ENCODE measurements around the gene NTM.
"Not testable (repeated sequence)": the region's sequence is repeated elsewhere in the genome, so short reads cannot be mapped to it uniquely, and the experiment has no call there.

NTM gene

DNA sequence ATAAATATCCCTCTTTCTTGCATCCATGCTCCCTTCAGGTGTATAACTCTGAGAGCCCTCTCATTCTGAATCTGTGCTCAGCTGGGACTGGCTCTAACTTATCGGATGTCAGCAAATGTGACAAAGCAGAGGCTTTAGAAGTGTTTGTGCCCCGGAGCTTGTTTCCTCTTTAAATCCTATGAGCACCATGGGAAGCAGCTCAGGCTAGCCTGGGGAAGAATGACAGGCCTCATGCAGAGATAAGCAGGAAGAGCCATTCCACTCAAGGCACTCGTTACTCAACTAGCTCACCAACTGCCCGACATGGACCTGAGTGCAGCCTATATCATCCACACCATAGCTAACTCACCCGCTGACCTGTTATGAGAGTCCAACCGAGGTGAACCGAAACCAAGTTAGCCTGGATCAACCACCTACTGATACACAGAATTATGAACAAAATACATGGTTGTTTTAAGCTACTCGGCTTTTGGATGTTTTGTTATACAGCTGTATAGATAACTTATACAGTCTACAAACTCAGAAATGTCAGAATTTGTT lies 990.7 kb downstream of the NTM start:
- no peak for DNase-seq (ENCODE audit: low read depth)

DNA sequence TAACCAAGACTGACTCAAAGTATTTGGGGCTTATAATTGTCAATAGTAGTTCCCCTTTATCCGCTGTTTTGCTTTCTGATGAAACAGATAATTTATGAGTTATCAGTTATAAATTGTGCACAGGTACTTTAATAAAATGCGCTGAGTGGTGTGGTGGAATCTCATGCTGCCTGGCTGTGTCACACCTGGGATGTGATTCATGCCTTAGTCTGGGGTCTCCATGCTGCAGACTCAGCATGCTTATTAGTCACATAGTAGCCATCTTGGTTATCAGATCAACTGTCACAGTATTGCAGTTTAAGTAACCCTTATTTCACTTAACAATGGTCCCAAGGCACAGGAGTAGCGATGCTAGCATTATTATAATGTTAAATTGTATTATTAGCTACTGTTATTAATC lies 995.2 kb downstream of the NTM start:
- no peak for DNase-seq (ENCODE audit: low read depth)

DNA sequence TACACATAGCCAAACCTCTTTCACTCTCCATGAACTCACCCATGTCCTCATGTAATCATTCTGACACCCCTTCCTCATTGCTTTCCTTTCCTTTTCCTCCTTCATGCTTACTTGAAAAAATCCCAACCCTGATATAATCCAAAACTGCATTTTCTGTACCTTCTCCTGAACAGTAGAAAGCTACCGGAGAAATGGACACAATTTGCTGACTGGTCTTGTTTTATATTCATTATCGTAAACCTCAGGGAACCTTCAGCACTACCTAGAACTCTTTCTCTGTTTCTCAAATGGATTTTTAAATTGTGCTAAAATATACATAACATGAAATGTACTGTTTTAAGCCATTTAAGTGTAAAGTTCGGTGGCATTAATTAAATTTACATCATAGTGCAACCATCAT lies 996.9 kb downstream of the NTM start:
- no peak for DNase-seq (ENCODE audit: low read depth)

DNA sequence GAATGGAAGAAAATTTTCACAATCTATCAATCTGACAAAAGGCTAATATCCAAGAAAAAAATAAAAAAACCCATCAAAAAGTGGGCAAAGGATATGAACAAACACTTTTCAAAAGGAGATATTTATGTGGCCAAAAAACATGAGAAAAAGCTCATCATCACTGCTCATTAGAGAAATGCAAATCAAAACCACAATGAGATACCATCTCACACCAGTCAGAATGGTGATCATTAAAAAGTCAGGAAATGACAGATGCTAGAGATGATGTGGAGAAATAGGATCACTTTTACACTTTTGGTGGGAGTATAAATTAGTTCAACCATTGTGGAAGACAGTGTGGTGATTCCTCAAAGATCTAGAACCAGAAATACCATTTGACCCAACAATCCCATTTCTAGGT lies 999.7 kb downstream of the NTM start:
- not testable (repeated sequence) for DNase-seq (ENCODE audit: low read depth)

- DNase-seq (ENCODE audit: low read depth), result no peak
Measured at GRCh38 chr11:132373405-132374143, 1003.2 kb downstream of the NTM start.

- DNase-seq (ENCODE audit: low read depth), result no peak
Measured at GRCh38 chr11:132379540-132379939, 1009.1 kb downstream of the NTM start.
